GM12801 (cell line): ENCODE results near the gene NOS3.

Experiments used
- CTCF ChIP-seq: IDR thresholded peaks from one replicate; pipeline ENCODE4 v1.5.1; 2011; ENCODE audit warnings: control low read depth; ENCODE audit not compliant: insufficient read length; ENCODE audit errors: extremely low read depth

The NOS3 gene

GRCh38 chr7:150954201-150954985 lies 36.4 kb upstream of the NOS3 start:
- TF ChIP-seq CTCF = no peak

DNA sequence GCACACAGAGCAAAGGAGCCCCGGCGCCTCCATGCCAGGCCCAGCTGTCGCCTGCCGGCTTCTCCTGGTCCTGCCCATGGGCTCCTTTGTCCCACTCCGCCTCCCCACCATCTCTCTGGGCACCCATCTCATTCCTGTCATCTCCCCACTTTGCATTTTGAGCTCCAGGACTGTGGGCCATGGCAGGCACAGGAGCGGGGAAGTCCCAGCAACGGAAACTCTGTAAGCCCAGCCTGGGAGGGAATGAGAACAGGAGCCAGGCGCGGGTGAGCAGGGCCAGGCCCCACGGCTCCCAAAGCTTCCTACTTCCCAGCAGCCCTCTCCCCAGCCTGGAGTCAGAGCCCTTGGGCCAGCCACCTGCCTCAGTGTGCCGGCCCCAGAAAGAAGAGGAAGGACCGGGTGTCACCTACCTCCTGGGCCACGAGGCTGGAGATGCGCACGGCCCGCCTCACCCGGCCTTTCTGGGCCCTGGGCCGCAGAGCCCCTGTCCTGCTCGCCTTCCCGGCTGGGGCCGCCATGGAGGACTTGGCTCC lies 35.8 kb upstream of the NOS3 start:
- TF ChIP-seq CTCF = no peak

- no peak for TF ChIP-seq CTCF
Measured at GRCh38 chr7:150955519-150956394, 35.1 kb upstream of the NOS3 start.

DNA sequence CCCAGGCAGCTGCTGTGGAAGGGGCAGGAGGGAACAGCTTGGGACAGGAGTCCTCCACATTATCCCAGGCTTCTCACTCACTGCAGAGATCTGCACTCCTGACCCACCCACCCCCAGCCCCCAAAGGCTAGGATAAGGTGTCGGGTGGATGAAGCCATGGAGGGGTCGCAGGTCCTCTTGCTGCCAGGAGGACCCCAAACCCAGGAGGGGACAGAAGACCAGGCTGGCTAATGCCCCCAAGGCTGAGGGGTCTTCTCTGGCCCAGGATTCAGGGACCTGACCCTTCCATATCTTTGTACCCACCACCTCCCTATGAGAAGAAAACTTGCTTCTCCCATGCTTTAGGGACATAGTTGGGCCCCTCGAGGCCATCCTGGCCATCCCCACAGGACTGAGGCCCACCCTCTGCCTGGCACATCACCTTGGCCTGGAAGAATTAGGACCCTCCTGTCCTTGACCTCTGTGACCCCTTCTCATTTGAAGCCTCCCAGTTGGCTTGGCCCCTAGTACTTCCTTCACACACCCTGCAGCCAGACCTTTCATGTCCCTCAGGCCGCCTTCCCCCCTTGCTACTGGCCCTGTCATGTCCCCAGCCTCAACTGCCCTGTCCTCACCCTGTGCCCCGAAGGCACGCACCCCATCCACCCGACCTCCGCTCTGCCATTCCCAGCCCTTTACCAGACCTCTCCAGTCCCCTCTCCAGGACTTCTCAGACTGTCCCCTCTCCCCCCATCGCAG lies 34.3 kb upstream of the NOS3 start:
- TF ChIP-seq CTCF = no peak

DNA sequence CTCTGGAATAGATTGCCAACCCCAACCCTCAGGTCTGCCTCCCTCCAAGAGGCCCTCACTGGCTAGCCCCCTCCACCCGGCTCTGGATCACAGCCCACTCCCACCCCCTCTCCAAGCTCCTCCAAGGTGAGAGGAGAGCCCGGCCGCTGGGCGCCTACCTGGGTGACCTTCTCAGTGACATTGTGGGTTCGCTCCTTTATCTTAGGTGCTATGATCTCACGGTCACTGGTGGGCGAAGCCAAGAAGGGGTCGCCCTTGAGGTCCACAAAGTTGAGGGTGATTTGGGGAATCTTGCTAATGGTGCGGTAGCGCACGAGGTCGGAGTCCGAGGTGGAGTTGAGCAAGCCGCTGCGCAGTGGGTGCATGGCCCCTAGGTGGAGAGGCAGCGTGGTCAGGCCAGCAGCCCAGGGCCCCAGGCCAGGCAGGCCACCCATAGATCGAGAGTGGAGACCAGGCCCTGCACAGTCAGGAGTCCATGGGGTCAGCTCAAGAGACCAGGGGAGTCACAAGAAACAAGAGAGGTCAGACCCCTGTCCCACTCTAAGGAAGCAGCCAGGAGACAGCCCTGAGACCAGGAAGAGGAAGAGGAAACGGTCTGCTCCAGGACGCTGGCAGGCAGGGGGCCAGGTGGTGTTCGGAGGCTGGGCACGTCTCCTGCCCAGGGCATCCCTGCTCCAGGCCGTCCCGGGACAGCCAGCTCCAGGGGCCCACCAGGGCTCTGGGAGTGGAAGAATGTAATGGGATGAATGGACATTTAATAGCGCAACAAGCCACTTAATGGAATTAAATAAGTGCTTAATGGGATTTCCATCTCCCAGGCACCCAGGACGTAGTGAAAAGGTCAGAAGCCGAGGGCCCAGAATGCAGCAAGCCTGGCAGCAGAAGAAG lies 33.4 kb upstream of the NOS3 start:
- no peak for TF ChIP-seq CTCF

DNA sequence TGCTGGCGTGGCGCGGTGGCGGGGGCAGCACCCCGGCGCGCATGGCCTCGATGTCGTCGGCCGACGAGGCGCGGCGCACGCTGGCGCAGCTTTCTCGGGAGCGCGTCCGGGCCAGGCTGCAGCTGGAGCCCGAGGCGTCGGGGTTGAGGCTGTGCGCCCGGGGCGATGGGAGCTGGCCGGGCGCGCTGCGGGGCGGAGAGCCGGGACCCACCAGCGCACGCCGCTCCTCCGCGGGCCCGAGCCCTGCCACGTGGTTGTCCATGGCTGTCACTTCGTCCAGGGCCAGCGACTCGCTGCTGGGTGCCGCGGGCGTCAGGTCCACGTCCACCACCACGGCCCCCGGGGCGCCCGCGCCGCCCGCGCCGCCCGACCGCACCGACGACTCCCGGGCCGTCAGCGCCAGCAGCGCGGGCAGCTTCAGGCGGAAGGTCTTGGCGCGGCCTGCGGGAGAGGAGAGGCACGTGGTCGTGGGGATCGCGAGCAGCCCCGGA lies 32.7 kb upstream of the NOS3 start:
- no peak for TF ChIP-seq CTCF
